SK-N-MC (cell line): Measurements from ENCODE around the gene RGS21.

Experiments used
- EZH2 ChIP-seq: fragments of 200-600 bp; sonication (generic); IDR thresholded peaks from one replicate; pipeline ENCODE4 v1.6.1; 2017; ENCODE audit warnings: antibody characterized with exemption
- POLR2AphosphoS5 ChIP-seq: IDR thresholded peaks from 2 replicates; pipeline ENCODE4 v1.6.1; 2012; ENCODE audit warnings: mild to moderate bottlenecking, low read depth, low read length, borderline replicate concordance

DNA sequence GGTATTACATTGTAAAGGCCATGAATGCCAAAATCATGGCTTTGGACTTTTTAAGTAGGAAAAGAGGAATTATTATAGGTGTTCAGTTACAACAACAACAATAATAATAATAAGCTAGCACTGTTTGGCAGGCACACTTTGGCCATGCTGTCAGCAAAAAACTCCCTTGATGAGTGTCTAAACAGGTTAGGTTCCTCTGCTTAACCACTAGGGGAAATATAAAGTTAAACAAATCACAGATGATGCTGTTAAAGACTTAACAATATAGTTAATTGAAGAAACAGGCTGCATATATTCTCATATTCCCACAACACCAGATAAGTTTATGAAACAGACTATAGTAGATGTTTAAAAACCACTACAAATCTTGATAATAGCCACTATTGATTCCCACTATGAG is 46.4 kb downstream of the RGS21 start:
- no peak for TF ChIP-seq POLR2AphosphoS5
- TF ChIP-seq EZH2 = no peak
